ENCODE results near the gene WDR13. TPM values are rescaled to one million over a fixed set of nuclear protein-coding genes. Genes with fewer than 3 reads are reported as not detected.

The WDR13 gene
- total RNA-seq, 4 donors from 2014 or later, result 96.5 to 238 (median 184) TPM

- H3K4me3 ChIP-seq, result peak overlapping the region in 2 of 4 donors; percentile 46 to 60
- peak overlapping the region; percentile 90 to 99 (median 96) for H3K27ac ChIP-seq
- H3K27me3 ChIP-seq, result no peaks in the 10 kb centered on the region
- WGBS, 2 donors (ENCODE audit: low coverage in 1 of 2), result 88% methylated on average over 25 of the region's 25 CpGs; no CpG with 5 or more reads in 1 of the 2 donors
- H3K9me3 ChIP-seq, result no peaks in the 10 kb centered on the region
- DNase-seq, result no peak
- peaks cover 0 to 5% (median 2%) of the 10 kb centered on the region in 4 donors for H3K36me3 ChIP-seq
- H3K4me1 ChIP-seq, result peaks cover 0 to 12% (median 3%) of the 10 kb centered on the region in 4 donors
- intact Hi-C loops (cut with DNase I; ENCODE audit: low total_unique reads) (no loop called here), in situ Hi-C loops (cut with MboI; ENCODE audit: low pct_ligation_motif_present in 1 of 4, low pct_unique_long_range_greater_than_20kb in 1 of 4, low sequenced_read_pairs in 3 of 4) (no loop called here)
- TF ChIP-seq POLR2AphosphoS5 (IDR thresholded peaks at IDR 0.05), result no peak
These were observed 1.3 kb downstream of the WDR13 start for GRCh38 chrX:48598614-48599013.

- Histone ChIP-seq H3K27me3 (no peaks in the 10 kb centered on the region), H3K9me3 (no peaks in the 10 kb centered on the region), H3K4me1 (peaks cover 0 to 12% (median 3%) of the 10 kb centered on the region in 4 donors), H3K27ac (no peak overlapping the region), H3K4me3 (no peak overlapping the region), H3K36me3 (peaks cover 0 to 5% (median 2%) of the 10 kb centered on the region in 4 donors)
- intact Hi-C loops (cut with DNase I; ENCODE audit: low total_unique reads) (no loop called here), in situ Hi-C loops (cut with MboI; ENCODE audit: low pct_ligation_motif_present in 1 of 4, low pct_unique_long_range_greater_than_20kb in 1 of 4, low sequenced_read_pairs in 3 of 4) (no loop called here)
- DNase-seq, result no peak
- 87% methylated on average over 20 of the region's 20 CpGs; no CpG with 5 or more reads in 1 of the 2 donors for WGBS, 2 donors (ENCODE audit: low coverage in 1 of 2)
- no peak for TF ChIP-seq POLR2A (IDR thresholded peaks at IDR 0.05)
- TF ChIP-seq CTCF (IDR thresholded peaks at IDR 0.05), result no peak
- TF ChIP-seq EP300 (IDR thresholded peaks at IDR 0.05; ENCODE audit: low read depth), result no peak
- TF ChIP-seq POLR2AphosphoS5 (IDR thresholded peaks at IDR 0.05), result no peak
These were observed 2.0 kb downstream of the WDR13 start for GRCh38 chrX:48599341-48599740.

GRCh38 chrX:48600226-48600625 lies 2.9 kb downstream of the WDR13 start:
- H3K4me1 ChIP-seq, result peaks cover 0 to 12% (median 3%) of the 10 kb centered on the region in 4 donors
- H3K4me3 ChIP-seq, result no peak overlapping the region
- DNase-seq, result no peak
- in situ Hi-C loops (cut with MboI; ENCODE audit: low pct_ligation_motif_present in 1 of 4, low pct_unique_long_range_greater_than_20kb in 1 of 4, low sequenced_read_pairs in 3 of 4), result no loop called here
- 95% methylated on average over 19 of the region's 19 CpGs; no CpG with 5 or more reads in 1 of the 2 donors for WGBS, 2 donors (ENCODE audit: low coverage in 1 of 2)
- no peak overlapping the region for H3K27ac ChIP-seq
- no peaks in the 10 kb centered on the region for H3K27me3 ChIP-seq
- intact Hi-C loops (cut with DNase I; ENCODE audit: low total_unique reads), result no loop called here
- peaks cover 0 to 5% (median 2%) of the 10 kb centered on the region in 4 donors for H3K36me3 ChIP-seq
- H3K9me3 ChIP-seq, result no peaks in the 10 kb centered on the region
- no peak for TF ChIP-seq CTCF (IDR thresholded peaks at IDR 0.05)
- no peak for TF ChIP-seq POLR2AphosphoS5 (IDR thresholded peaks at IDR 0.05)
- no peak for TF ChIP-seq EP300 (IDR thresholded peaks at IDR 0.05; ENCODE audit: low read depth)

- TF ChIP-seq EP300 (IDR thresholded peaks at IDR 0.05; ENCODE audit: low read depth), result no peak
- TF ChIP-seq POLR2A (IDR thresholded peaks at IDR 0.05), result no peak
- no peak for TF ChIP-seq POLR2AphosphoS5 (IDR thresholded peaks at IDR 0.05)
- no peak for TF ChIP-seq CTCF (IDR thresholded peaks at IDR 0.05)
- Histone ChIP-seq H3K4me1 (peaks cover 0 to 10% (median 3%) of the 10 kb centered on the region in 4 donors), H3K27me3 (no peaks in the 10 kb centered on the region), H3K9me3 (no peaks in the 10 kb centered on the region), H3K36me3 (peaks cover 0 to 5% (median 2%) of the 10 kb centered on the region in 4 donors), H3K27ac (no peak overlapping the region), H3K4me3 (no peak overlapping the region)
- WGBS, 2 donors (ENCODE audit: low coverage in 1 of 2), result 83% methylated on average over 16 of the region's 17 CpGs; no CpG with 5 or more reads in 1 of the 2 donors
- in situ Hi-C loops (cut with MboI; ENCODE audit: low pct_ligation_motif_present in 1 of 4, low pct_unique_long_range_greater_than_20kb in 1 of 4, low sequenced_read_pairs in 3 of 4) (no loop called here), intact Hi-C loops (cut with DNase I; ENCODE audit: low total_unique reads) (no loop called here)
- DNase-seq, result no peak
These were observed 4.6 kb downstream of the WDR13 start for GRCh38 chrX:48601741-48602394.
